Left ventricle myocardium inferior (tissue), 1 donor: Measurements from ENCODE around the gene ISLR. TPM values are rescaled to one million over a fixed set of nuclear protein-coding genes. Genes with fewer than 3 reads are reported as not detected.

Experiments
- DNase-seq: peaks from one replicate; pipeline ENCODE4 v3.0.0-alpha.2; 2020
- H3K27ac ChIP-seq: fragments of 200-600 bp; replicated peaks from 2 replicates; pipeline ENCODE4 v1.8.0; 2021
- H3K27me3 ChIP-seq: fragments of 200-600 bp; 2 replicates; pipeline ENCODE4 v1.8.0; 2021; ENCODE audit warnings: low read depth
- H3K36me3 ChIP-seq: fragments of 200-600 bp; 2 replicates; pipeline ENCODE4 v1.8.0; 2021
- H3K4me1 ChIP-seq: fragments of 200-600 bp; 2 replicates; pipeline ENCODE4 v1.8.0; 2021
- H3K4me3 ChIP-seq: fragments of 200-600 bp; 2 replicates; pipeline ENCODE4 v1.8.0; 2021; ENCODE audit warnings: mild to moderate bottlenecking, moderate library complexity
- H3K9me3 ChIP-seq: fragments of 200-600 bp; replicated peaks from 2 replicates; pipeline ENCODE4 v1.8.0; 2021
- intact Hi-C: fragments of 100-400 bp; cut with micrococcal nuclease; formaldehyde crosslinking; loops from one replicate; pipeline ENCODE4 v1.11.0; 2022
- total RNA-seq: library from RNA; stranded (reverse); fragmentation: NEBNext Ultra II Directional; extraction: Animal tissue kit (Norgen Biotek cat#: 25700); gene quantifications from one replicate; pipeline ENCODE4 v1.2.1, GENCODE V29; 2021
- TF ChIP-seq, protein P1 (sequence below): fragments of 200-600 bp; IDR thresholded peaks from 2 replicates; pipeline ENCODE4 v1.8.0; 2021; ENCODE audit warnings: antibody characterized with exemption, mild to moderate bottlenecking, borderline replicate concordance
- donor health status: DM: no; HTN: yes; CAD: no; lungs with severe emphysema.

Gene ISLR
- total RNA-seq, 1 donor from 2014 or later: 12.7 TPM

DNA sequence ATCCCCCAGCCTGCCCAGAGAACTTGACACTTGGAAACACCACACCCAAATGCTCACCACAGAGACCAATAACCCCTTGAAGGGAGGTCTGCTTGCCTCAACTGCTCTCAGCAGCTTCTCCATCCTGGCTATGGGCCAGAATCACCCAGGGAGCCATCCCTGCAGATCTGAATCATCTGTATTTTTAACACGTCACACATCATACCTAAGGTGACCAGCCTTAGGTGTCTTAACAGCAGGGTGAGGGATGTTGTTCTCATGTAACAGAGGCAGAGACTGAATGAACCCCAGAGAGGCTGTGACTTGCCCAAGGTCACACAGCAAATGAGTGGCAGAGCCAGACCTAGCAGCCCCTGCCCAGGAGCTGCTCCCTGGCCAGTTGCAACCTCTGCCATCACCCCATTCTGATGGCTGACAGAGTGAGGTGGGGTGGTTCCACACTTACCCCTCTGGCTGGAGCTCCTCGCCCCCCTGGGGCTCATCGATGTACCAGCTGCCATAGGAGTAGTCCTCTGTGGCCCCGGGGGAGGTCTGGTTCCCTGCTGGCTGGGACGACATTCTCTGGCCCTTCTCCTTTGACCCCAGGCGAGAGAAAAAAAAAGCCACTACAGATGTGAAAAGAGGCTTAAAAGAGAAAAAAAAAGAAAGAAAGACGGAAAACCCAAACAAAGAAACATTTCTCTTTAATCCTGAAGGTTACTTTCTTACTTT is 28.4 kb downstream of the ISLR start:
- intact Hi-C loops: no loop called here
- Histone ChIP-seq H3K9me3 (no peaks in the 10 kb centered on the region), H3K4me3 (no peak overlapping the region), H3K27me3 (no peaks in the 10 kb centered on the region), H3K36me3 (no peaks in the 10 kb centered on the region), H3K27ac (no peak overlapping the region), H3K4me1 (peaks cover 29% of the 10 kb centered on the region)
- TF ChIP-seq, protein P1, sequence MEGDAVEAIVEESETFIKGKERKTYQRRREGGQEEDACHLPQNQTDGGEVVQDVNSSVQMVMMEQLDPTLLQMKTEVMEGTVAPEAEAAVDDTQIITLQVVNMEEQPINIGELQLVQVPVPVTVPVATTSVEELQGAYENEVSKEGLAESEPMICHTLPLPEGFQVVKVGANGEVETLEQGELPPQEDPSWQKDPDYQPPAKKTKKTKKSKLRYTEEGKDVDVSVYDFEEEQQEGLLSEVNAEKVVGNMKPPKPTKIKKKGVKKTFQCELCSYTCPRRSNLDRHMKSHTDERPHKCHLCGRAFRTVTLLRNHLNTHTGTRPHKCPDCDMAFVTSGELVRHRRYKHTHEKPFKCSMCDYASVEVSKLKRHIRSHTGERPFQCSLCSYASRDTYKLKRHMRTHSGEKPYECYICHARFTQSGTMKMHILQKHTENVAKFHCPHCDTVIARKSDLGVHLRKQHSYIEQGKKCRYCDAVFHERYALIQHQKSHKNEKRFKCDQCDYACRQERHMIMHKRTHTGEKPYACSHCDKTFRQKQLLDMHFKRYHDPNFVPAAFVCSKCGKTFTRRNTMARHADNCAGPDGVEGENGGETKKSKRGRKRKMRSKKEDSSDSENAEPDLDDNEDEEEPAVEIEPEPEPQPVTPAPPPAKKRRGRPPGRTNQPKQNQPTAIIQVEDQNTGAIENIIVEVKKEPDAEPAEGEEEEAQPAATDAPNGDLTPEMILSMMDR: no peak
- no peak for DNase-seq

DNA sequence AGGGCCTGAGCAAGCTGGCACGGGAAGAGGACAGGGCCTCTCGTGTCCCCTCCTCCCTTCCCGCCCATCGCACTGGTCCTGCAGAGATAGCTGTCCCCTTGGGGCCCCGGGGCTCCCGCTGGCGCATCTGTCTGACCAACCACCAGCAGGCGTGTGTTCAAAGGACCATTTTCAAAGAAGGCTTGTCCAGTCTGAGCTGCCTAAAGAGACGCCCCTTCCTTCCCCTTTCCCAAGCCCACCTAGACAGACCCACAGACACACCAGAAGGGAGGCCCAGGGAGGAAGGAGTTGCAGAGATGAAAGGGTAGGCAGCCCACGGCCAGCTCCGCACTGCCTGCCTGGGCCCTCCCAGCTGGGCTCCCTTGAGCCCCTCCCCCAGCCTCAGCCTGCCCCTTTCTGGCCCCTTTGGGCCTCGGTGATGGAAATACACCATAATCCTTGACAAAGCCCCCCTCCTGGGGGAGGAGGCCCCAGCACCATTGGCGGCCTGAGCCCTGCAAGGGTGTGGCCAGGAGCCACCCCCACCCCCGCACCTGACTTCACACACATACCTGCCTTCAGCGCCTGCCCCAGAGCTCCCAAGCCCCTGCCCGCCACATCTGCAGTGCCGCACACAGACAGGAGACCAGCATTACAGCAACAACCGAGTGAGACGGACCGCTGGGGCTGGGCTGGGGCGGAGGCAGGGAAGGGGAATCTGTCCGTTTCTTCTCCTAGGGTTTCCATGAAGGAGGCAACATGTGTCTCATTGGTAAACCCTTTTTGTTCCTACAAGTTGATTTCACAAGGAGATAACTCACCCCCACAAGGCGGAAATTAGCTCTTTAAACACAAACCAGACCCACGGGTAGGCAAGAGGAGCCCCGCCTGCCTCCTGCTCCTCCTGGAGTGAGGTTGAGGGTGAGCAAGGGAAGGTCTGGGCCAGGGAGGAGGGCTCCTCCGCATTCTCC is 29.2 kb downstream of the ISLR start, which contains the start of gene STRA6:
TSS of gene STRA6 (minus strand) at position 336 of the 950 bp plus-strand sequence. CDS start 520 bp downstream, outside the sequence.
- Histone ChIP-seq H3K36me3 (no peaks in the 10 kb centered on the region), H3K4me3 (no peak within 1 kb of the TSS), H3K9me3 (no peaks in the 10 kb centered on the region), H3K27me3 (no peaks in the 10 kb centered on the region), H3K27ac (no peak within 1 kb of the TSS), H3K4me1 (peaks cover 29% of the 10 kb centered on the region)
- intact Hi-C loops: no loop called here
- TF ChIP-seq, protein P1: no peak
- no peak for DNase-seq

DNA sequence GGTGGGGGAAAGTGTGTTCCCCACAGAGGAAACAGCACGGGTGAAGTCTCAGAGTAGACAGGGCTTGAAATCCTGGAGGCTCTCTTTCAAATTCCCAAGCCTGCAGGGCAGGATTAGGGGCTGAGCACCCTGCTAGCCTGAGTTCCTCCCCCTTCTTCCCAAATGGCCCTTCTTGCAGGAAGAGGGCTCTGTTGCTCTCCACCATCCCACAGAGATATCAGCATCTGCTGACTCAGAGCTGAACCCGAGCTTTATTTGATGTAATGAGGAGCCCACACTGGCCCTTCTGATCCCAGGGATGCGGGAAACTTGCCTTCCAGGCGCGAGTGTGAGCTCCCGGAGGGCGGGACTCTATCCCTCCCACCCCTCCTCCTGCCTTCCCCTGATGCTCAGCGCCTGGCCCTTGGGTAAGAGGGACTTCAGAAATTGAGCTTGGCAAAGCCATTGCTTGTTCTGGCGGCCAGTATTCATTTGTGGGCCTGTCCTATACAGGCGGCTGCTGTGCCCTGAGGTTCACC is 30.5 kb downstream of the ISLR start:
- H3K36me3 ChIP-seq: no peaks in the 10 kb centered on the region
- peaks cover 29% of the 10 kb centered on the region for H3K4me1 ChIP-seq
- TF ChIP-seq, protein P1: no peak
- no peaks in the 10 kb centered on the region for H3K27me3 ChIP-seq
- no peak overlapping the region for H3K27ac ChIP-seq
- no peak overlapping the region for H3K4me3 ChIP-seq
- H3K9me3 ChIP-seq: no peaks in the 10 kb centered on the region
- DNase-seq: peak; percentile 25
- intact Hi-C loops: no loop called here

DNA sequence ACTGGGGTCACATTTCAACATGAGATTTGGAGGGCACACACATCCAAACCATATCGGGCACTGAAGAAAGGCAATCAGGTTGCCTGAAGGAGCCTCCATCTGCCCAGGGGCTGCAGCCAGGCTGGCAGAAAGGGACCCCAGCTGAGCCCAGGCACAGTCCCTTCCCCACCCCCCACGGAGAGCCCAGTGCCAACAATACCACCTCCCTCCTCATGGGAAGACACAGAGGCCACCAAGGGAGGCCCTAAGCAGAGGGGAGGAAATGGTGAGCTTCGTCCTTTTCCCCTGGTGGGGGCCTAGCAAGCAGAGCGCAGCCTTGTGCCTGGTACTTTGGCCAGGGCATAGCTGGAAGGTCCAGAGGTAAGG is 32.1 kb downstream of the ISLR start:
- H3K27ac ChIP-seq: no peak overlapping the region
- no peak overlapping the region for H3K4me3 ChIP-seq
- intact Hi-C loops: no loop called here
- no peaks in the 10 kb centered on the region for H3K36me3 ChIP-seq
- H3K27me3 ChIP-seq: no peaks in the 10 kb centered on the region
- DNase-seq: no peak
- H3K9me3 ChIP-seq: no peaks in the 10 kb centered on the region
- TF ChIP-seq, protein P1: no peak
- H3K4me1 ChIP-seq: peaks cover 34% of the 10 kb centered on the region

DNA sequence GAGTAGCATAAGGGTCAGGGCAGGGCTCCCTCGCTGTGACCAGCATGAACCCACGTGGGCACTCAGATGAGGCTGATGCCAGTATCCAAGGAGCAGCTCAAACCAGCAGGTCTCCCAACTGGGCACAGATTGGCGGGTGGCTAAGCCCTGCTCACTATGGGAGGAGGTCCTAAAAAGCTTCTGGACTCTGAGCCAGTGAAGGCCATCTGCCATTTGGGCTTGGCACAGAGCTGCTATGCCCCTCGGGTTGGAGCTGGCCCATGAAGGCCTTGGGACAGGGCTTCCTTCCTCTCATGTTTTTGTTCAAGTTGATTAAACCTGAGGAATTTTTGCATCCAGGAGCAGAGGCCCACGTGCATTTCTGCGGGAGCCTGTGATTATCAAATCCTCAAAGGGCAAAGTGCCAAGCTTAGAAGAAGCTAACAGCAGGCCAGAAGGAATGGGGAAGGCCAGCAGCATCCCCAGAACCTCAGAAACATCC is 33.3 kb downstream of the ISLR start:
- H3K9me3 ChIP-seq: no peaks in the 10 kb centered on the region
- no peaks in the 10 kb centered on the region for H3K27me3 ChIP-seq
- intact Hi-C loops: no loop called here
- no peak overlapping the region for H3K27ac ChIP-seq
- H3K36me3 ChIP-seq: no peaks in the 10 kb centered on the region
- H3K4me1 ChIP-seq: peaks cover 22% of the 10 kb centered on the region
- TF ChIP-seq, protein P1: no peak
- DNase-seq: no peak
- H3K4me3 ChIP-seq: no peak overlapping the region
